Measurements from ENCODE around the gene ELAPOR1.

Gene ELAPOR1

GRCh38 chr1:109099938-109100773, 13.8 kb upstream of the ELAPOR1 start:
- peaks cover 21% of the 10 kb centered on the region for H3K79me2 ChIP-seq (ENCODE audit: control insufficient read depth, insufficient read depth, low read length, unreplicated experiment)
- H3K27me3 ChIP-seq (ENCODE audit: insufficient read depth, low read length) = no peaks in the 10 kb centered on the region
- peak overlapping the region; percentile 48 for H2AFZ ChIP-seq (ENCODE audit: low read length, unreplicated experiment)
- no peaks in the 10 kb centered on the region for H3K36me3 ChIP-seq (ENCODE audit: insufficient read depth, low read length)
- H3K4me1 ChIP-seq (ENCODE audit: control insufficient read depth, insufficient read depth, low read length, unreplicated experiment) = peaks cover 3% of the 10 kb centered on the region
- peak overlapping the region; percentile 72 for H3K27ac ChIP-seq (ENCODE audit: low read depth, low read length)
- H3K4me3 ChIP-seq (ENCODE audit: low read depth, low read length) = peak overlapping the region; percentile 95

- H3K79me2 ChIP-seq (ENCODE audit: control insufficient read depth, insufficient read depth, low read length, unreplicated experiment) = peaks cover 21% of the 10 kb centered on the region
- no peak overlapping the region for H2AFZ ChIP-seq (ENCODE audit: low read length, unreplicated experiment)
- H3K27ac ChIP-seq (ENCODE audit: low read depth, low read length) = no peak overlapping the region
- H3K27me3 ChIP-seq (ENCODE audit: insufficient read depth, low read length) = peaks cover 8% of the 10 kb centered on the region
- H3K36me3 ChIP-seq (ENCODE audit: insufficient read depth, low read length) = no peaks in the 10 kb centered on the region
- H3K4me1 ChIP-seq (ENCODE audit: control insufficient read depth, insufficient read depth, low read length, unreplicated experiment) = peaks cover 3% of the 10 kb centered on the region
- no peak overlapping the region for H3K4me3 ChIP-seq (ENCODE audit: low read depth, low read length)
Measured at GRCh38 chr1:109104364-109105151, 9.4 kb upstream of the ELAPOR1 start.

GRCh38 chr1:109105881-109106280, 8.0 kb upstream of the ELAPOR1 start:
- Histone ChIP-seq H3K79me2 (ENCODE audit: control insufficient read depth, insufficient read depth, low read length, unreplicated experiment) (peaks cover 13% of the 10 kb centered on the region), H3K4me1 (ENCODE audit: control insufficient read depth, insufficient read depth, low read length, unreplicated experiment) (peaks cover 3% of the 10 kb centered on the region), H3K36me3 (ENCODE audit: insufficient read depth, low read length) (no peaks in the 10 kb centered on the region), H2AFZ (ENCODE audit: low read length, unreplicated experiment) (no peak overlapping the region), H3K27ac (ENCODE audit: low read depth, low read length) (no peak overlapping the region), H3K27me3 (ENCODE audit: insufficient read depth, low read length) (peaks cover 8% of the 10 kb centered on the region), H3K4me3 (ENCODE audit: low read depth, low read length) (no peak overlapping the region)

GRCh38 chr1:109107785-109108184, 6.1 kb upstream of the ELAPOR1 start:
- H3K4me1 ChIP-seq (ENCODE audit: control insufficient read depth, insufficient read depth, low read length, unreplicated experiment) = peaks cover 8% of the 10 kb centered on the region
- H3K27me3 ChIP-seq (ENCODE audit: insufficient read depth, low read length) = peaks cover 8% of the 10 kb centered on the region
- no peak overlapping the region for H3K27ac ChIP-seq (ENCODE audit: low read depth, low read length)
- no peaks in the 10 kb centered on the region for H3K79me2 ChIP-seq (ENCODE audit: control insufficient read depth, insufficient read depth, low read length, unreplicated experiment)
- no peak overlapping the region for H3K4me3 ChIP-seq (ENCODE audit: low read depth, low read length)
- H2AFZ ChIP-seq (ENCODE audit: low read length, unreplicated experiment) = no peak overlapping the region
- no peaks in the 10 kb centered on the region for H3K36me3 ChIP-seq (ENCODE audit: insufficient read depth, low read length)

GRCh38 chr1:109109906-109110305, 4.0 kb upstream of the ELAPOR1 start:
- H3K27me3 ChIP-seq (ENCODE audit: insufficient read depth, low read length) = peaks cover 28% of the 10 kb centered on the region
- no peak overlapping the region for H2AFZ ChIP-seq (ENCODE audit: low read length, unreplicated experiment)
- H3K4me3 ChIP-seq (ENCODE audit: low read depth, low read length) = no peak overlapping the region
- H3K79me2 ChIP-seq (ENCODE audit: control insufficient read depth, insufficient read depth, low read length, unreplicated experiment) = no peaks in the 10 kb centered on the region
- H3K4me1 ChIP-seq (ENCODE audit: control insufficient read depth, insufficient read depth, low read length, unreplicated experiment) = peaks cover 15% of the 10 kb centered on the region
- no peak overlapping the region for H3K27ac ChIP-seq (ENCODE audit: low read depth, low read length)
- H3K36me3 ChIP-seq (ENCODE audit: insufficient read depth, low read length) = no peaks in the 10 kb centered on the region

DNA sequence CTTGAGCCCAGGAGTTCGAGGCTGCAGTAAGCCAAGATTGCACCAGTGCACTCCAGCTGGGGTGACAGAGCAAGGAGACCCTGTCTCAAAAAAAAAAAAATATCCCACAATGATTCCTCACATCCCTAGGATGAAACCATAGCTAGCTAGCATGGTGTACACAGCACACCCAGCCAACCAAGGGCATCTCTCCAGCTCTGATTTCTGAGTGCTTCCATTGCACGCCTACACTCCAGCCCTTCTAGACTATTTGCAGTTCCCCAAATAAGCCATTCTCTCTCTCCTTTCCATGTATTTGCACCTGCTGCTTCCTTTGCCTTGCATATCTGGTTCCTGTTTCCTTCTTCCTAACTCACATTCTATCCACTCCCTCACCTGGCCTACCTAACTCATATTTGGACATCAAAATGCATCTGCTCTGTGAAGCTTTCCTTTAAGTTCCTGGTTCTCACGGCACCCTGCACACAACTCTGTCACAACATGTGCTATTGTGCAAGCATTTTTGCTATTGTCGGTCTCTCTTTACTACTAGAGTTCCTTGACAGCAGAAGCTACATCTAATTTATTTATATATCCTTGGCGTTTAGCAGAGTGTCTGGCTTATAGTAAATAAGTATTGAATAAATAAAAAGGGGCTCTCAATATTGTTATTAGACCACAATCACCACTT, 2.4 kb upstream of the ELAPOR1 start:
- no peak overlapping the region for H3K4me3 ChIP-seq (ENCODE audit: low read depth, low read length)
- H3K27ac ChIP-seq (ENCODE audit: low read depth, low read length) = no peak overlapping the region
- H3K79me2 ChIP-seq (ENCODE audit: control insufficient read depth, insufficient read depth, low read length, unreplicated experiment) = no peaks in the 10 kb centered on the region
- H3K36me3 ChIP-seq (ENCODE audit: insufficient read depth, low read length) = no peaks in the 10 kb centered on the region
- H3K27me3 ChIP-seq (ENCODE audit: insufficient read depth, low read length) = peaks cover 36% of the 10 kb centered on the region
- H3K4me1 ChIP-seq (ENCODE audit: control insufficient read depth, insufficient read depth, low read length, unreplicated experiment) = peaks cover 12% of the 10 kb centered on the region
- H2AFZ ChIP-seq (ENCODE audit: low read length, unreplicated experiment) = no peak overlapping the region

DNA sequence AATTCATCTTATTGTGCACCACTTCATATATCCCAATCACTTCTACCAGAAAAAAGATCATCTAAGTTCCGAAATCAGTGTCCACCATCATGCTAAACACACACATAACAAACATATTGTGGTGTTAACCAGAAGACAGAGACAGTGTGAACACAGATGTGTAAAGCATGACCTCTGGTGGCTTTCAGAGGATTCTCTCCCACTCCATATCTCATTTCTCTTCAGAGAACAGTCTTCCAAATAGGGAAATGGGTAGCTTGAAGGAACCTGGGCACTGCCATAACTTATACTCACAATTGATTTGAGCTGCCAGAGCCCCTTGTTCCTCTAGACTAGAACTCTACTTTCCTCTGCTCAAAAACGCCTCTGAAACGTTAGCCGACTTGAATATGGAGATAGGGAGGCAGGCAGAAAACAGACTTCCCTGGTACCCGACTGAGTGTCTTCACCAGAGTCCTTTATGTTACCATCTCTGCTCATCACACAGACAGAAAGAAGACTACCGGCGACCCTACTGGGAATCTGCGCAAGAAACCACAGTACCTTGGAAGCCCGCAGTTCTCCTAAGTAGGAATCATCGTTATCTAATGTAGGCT, 1.8 kb upstream of the ELAPOR1 start:
- H3K27me3 ChIP-seq (ENCODE audit: insufficient read depth, low read length) = peaks cover 31% of the 10 kb centered on the region
- H3K27ac ChIP-seq (ENCODE audit: low read depth, low read length) = no peak overlapping the region; the same call in 1 of the 2 replicates
- peak overlapping the region; percentile 54 for H3K4me3 ChIP-seq (ENCODE audit: low read depth, low read length)

GRCh38 chr1:109112652-109113285, 1.1 kb upstream of the ELAPOR1 start:
- Histone ChIP-seq H3K4me1 (ENCODE audit: control insufficient read depth, insufficient read depth, low read length, unreplicated experiment) (peaks cover 12% of the 10 kb centered on the region), H2AFZ (ENCODE audit: low read length, unreplicated experiment) (peak overlapping the region; percentile 11), H3K36me3 (ENCODE audit: insufficient read depth, low read length) (no peaks in the 10 kb centered on the region), H3K4me3 (ENCODE audit: low read depth, low read length) (peak overlapping the region; percentile 77), H3K27me3 (ENCODE audit: insufficient read depth, low read length) (peaks cover 28% of the 10 kb centered on the region), H3K79me2 (ENCODE audit: control insufficient read depth, insufficient read depth, low read length, unreplicated experiment) (no peaks in the 10 kb centered on the region), H3K27ac (ENCODE audit: low read depth, low read length) (no peak overlapping the region)

More for the DNA sequence above, 1.8 kb upstream of the ELAPOR1 start:
- Histone ChIP-seq H3K4me1 (ENCODE audit: control insufficient read depth, insufficient read depth, low read length, unreplicated experiment) (peaks cover 12% of the 10 kb centered on the region), H3K36me3 (ENCODE audit: insufficient read depth, low read length) (no peaks in the 10 kb centered on the region), H3K79me2 (ENCODE audit: control insufficient read depth, insufficient read depth, low read length, unreplicated experiment) (no peaks in the 10 kb centered on the region), H2AFZ (ENCODE audit: low read length, unreplicated experiment) (peak overlapping the region; percentile 11)

DNA sequence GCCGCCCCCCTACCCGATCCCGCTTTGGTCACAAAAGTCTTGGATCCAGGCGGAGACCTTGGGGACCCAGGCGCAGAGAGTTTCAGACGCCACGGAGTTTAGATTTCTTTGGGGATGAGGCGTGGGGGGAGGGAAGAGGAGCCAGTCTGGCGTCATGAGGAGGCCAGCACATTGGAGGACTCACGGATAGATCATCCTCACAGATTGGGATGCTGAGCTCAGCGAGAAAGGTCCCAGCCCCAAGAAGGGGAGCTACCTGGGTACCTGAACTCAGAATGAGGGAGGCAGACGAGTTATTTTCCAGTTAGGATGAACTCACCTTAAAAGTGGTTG, 393 bp downstream of the ELAPOR1 start:
- H3K36me3 ChIP-seq (ENCODE audit: insufficient read depth, low read length) = no peaks in the 10 kb centered on the region
- no peak overlapping the region for H3K27ac ChIP-seq (ENCODE audit: low read depth, low read length)
- H3K4me1 ChIP-seq (ENCODE audit: control insufficient read depth, insufficient read depth, low read length, unreplicated experiment) = peaks cover 12% of the 10 kb centered on the region
- peaks cover 28% of the 10 kb centered on the region for H3K27me3 ChIP-seq (ENCODE audit: insufficient read depth, low read length)
- H2AFZ ChIP-seq (ENCODE audit: low read length, unreplicated experiment) = peak overlapping the region; percentile 27
- peak overlapping the region; percentile 77 for H3K4me3 ChIP-seq (ENCODE audit: low read depth, low read length)
- H3K79me2 ChIP-seq (ENCODE audit: control insufficient read depth, insufficient read depth, low read length, unreplicated experiment) = no peaks in the 10 kb centered on the region

DNA sequence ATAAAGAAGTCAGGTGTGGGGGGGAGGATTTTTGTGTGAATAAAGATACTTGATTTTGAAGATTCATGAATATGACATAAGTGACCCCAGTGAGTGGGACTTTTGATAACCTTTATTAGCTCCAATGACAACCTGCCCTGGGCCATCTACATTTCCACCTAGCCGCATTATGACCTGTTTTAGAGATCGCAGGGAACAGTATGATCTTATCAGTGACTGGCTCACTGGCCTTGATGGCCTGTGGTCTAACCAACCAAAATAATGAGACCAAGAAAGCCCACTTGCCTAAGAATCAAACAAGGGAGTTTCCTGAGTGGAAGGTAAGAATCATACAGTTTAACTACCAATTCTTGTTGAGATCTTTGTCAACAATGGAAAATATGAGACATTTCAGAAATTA, 1.8 kb downstream of the ELAPOR1 start:
- peaks cover 12% of the 10 kb centered on the region for H3K4me1 ChIP-seq (ENCODE audit: control insufficient read depth, insufficient read depth, low read length, unreplicated experiment)
- H3K4me3 ChIP-seq (ENCODE audit: low read depth, low read length) = no peak overlapping the region
- H3K36me3 ChIP-seq (ENCODE audit: insufficient read depth, low read length) = no peaks in the 10 kb centered on the region
- no peak overlapping the region for H2AFZ ChIP-seq (ENCODE audit: low read length, unreplicated experiment)
- no peaks in the 10 kb centered on the region for H3K79me2 ChIP-seq (ENCODE audit: control insufficient read depth, insufficient read depth, low read length, unreplicated experiment)
- peaks cover 28% of the 10 kb centered on the region for H3K27me3 ChIP-seq (ENCODE audit: insufficient read depth, low read length)
- H3K27ac ChIP-seq (ENCODE audit: low read depth, low read length) = no peak overlapping the region
